Bone marrow (tissue), 2 donors: ENCODE data around the gene SFRP2.

Experiments
- DNase-seq, 2 donors: peaks; one replicate each; lab custom pipeline; 2025; lab: John Stamatoyannopoulos, UW

Gene SFRP2

GRCh38 chr4:153788413-153789276 is at the start of gene SFRP2:
Gene SFRP2 (minus strand): TSS chr4:153789083. CDS start chr4:153788835, 248 bp downstream.
- peak in 1 of 2 donors; percentile 37 for DNase-seq

GRCh38 chr4:153838564-153838963 is 49.7 kb upstream of the SFRP2 start:
- no peak for DNase-seq

GRCh38 chr4:153834901-153835300 is 46.0 kb upstream of the SFRP2 start:
- no peak for DNase-seq

- no peak for DNase-seq
These were observed 43.9 kb upstream of the SFRP2 start for GRCh38 chr4:153832720-153833287.

GRCh38 chr4:153832054-153832453 is 43.2 kb upstream of the SFRP2 start:
- no peak for DNase-seq

GRCh38 chr4:153831245-153831644 is 42.4 kb upstream of the SFRP2 start:
- no peak for DNase-seq

GRCh38 chr4:153825691-153826090 is 36.8 kb upstream of the SFRP2 start:
- DNase-seq, result no peak

- no peak for DNase-seq
These were observed 36.2 kb upstream of the SFRP2 start for GRCh38 chr4:153825126-153825525.

- no peak for DNase-seq
These were observed 35.6 kb upstream of the SFRP2 start for GRCh38 chr4:153824501-153824900.

GRCh38 chr4:153823483-153823882 is 34.6 kb upstream of the SFRP2 start:
- no peak for DNase-seq

GRCh38 chr4:153822316-153822715 is 33.4 kb upstream of the SFRP2 start:
- DNase-seq, result no peak

GRCh38 chr4:153817466-153817865 is 28.6 kb upstream of the SFRP2 start:
- DNase-seq, result no peak

- no peak for DNase-seq
These were observed 27.7 kb upstream of the SFRP2 start for GRCh38 chr4:153816542-153816941.

GRCh38 chr4:153814789-153815188 is 25.9 kb upstream of the SFRP2 start:
- DNase-seq, result no peak

GRCh38 chr4:153809916-153810810 is 21.3 kb upstream of the SFRP2 start:
- DNase-seq, result no peak

- no peak for DNase-seq
These were observed 20.4 kb upstream of the SFRP2 start for GRCh38 chr4:153809307-153809706.

GRCh38 chr4:153808175-153808574 is 19.3 kb upstream of the SFRP2 start:
- DNase-seq, result no peak

- DNase-seq, result no peak
These were observed 17.2 kb upstream of the SFRP2 start for GRCh38 chr4:153806073-153806472.

- DNase-seq, result no peak
These were observed 15.8 kb upstream of the SFRP2 start for GRCh38 chr4:153804722-153805121.

GRCh38 chr4:153799694-153800074 is 10.8 kb upstream of the SFRP2 start:
- DNase-seq, result no peak

- no peak for DNase-seq
These were observed 10.2 kb upstream of the SFRP2 start for GRCh38 chr4:153798901-153799693.

GRCh38 chr4:153798420-153798819 is 9.5 kb upstream of the SFRP2 start:
- no peak for DNase-seq
